Colonic mucosa (tissue), 4 donors: ENCODE results near the gene TRIM3. TPM values are rescaled to one million over a fixed set of nuclear protein-coding genes. Genes with fewer than 3 reads are reported as not detected.

Experiments
- DNase-seq: peaks from one replicate; pipeline ENCODE4 v3.0.0-alpha.2; 2020
- H3K27ac ChIP-seq: fragments of 200-600 bp; one replicate; pipeline ENCODE4 v1.8.0; 2021
- H3K27me3 ChIP-seq: fragments of 200-600 bp; one replicate; pipeline ENCODE4 v1.8.0; 2021
- H3K36me3 ChIP-seq: fragments of 200-600 bp; one replicate; pipeline ENCODE4 v1.8.0; 2021
- H3K4me1 ChIP-seq: fragments of 200-600 bp; one replicate; pipeline ENCODE4 v1.8.0; 2021; ENCODE audit warnings: mild to moderate bottlenecking
- H3K4me3 ChIP-seq: fragments of 200-600 bp; one replicate; pipeline ENCODE4 v1.8.0; 2021
- H3K9ac ChIP-seq, 2 donors: one replicate each; pipeline ENCODE4 v1.7.0; 2013; ENCODE audit warnings: control low read depth in 2 of 2, low read depth in 2 of 2, low read length in 2 of 2
- H3K9me3 ChIP-seq: fragments of 200-600 bp; one replicate; pipeline ENCODE4 v1.8.0; 2021
- intact Hi-C: fragments of 100-400 bp; cut with DNase I; formaldehyde crosslinking; loops from one replicate; pipeline ENCODE4 v1.14.1; 2022
- total RNA-seq, 2 donors: library from RNA; stranded (reverse); fragmentation: NEBNext Ultra II Directional in 1 of 2; extraction: Animal tissue kit (Norgen Biotek cat#: 25700) in 1 of 2; gene quantifications; one replicate each; pipeline ENCODE4 v1.2.1, GENCODE V29; 2021
- TF ChIP-seq, protein P1 (sequence below): fragments of 200-600 bp; IDR thresholded peaks from one replicate; pipeline ENCODE4 v1.8.0; 2022; ENCODE audit warnings: antibody characterized with exemption, mild to moderate bottlenecking
- donor health status: healthy.
- donor health status: DM: no; HTN: no; CAD: no.
- donor health status: DM: no; HTN: no; CAD: no.

TRIM3 gene
- total RNA-seq, 2 donors from 2014 or later, result 30.0 to 59.0 TPM

DNA sequence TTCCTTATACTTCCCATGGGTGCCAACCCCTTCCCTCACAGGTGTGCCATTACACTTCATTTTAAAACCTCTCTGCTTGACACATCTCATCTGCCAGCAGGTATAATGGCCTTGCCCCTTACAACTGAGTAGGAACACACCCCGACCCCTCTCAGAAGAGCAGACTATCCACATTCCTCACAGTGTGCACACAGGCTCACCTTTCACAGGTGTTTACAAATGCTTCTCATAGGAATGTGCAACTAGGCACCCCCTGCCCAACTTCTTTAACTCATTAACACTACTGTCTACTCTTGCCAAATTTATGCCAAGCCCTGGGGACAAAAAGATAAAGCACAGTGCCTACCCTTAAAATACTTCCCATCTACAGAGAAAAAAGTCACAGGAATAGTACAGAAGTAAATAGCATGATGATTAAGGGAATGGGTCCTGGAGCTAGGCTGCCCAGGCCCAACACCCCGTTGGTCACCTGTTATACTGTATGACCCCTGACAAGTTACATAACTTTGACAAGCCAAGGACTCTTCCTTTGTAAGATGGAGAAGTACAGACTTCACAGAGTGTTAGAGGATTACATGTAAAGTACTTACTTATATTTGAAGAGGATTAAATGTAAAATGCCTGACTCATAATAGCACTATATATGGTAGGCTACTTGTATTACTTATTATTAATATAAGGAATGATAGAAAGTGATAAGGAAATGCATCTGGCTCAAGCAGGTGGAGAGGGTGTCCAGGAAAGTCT is 15.2 kb downstream of the TRIM3 start:
- Histone ChIP-seq H3K27ac (no peak overlapping the region), H3K4me3 (no peak overlapping the region), H3K36me3 (no peaks in the 10 kb centered on the region), H3K9me3 (no peaks in the 10 kb centered on the region), H3K9ac (no peak overlapping the region), H3K4me1 (no peaks in the 10 kb centered on the region), H3K27me3 (no peaks in the 10 kb centered on the region)
- no peak for DNase-seq
- TF ChIP-seq, protein P1, sequence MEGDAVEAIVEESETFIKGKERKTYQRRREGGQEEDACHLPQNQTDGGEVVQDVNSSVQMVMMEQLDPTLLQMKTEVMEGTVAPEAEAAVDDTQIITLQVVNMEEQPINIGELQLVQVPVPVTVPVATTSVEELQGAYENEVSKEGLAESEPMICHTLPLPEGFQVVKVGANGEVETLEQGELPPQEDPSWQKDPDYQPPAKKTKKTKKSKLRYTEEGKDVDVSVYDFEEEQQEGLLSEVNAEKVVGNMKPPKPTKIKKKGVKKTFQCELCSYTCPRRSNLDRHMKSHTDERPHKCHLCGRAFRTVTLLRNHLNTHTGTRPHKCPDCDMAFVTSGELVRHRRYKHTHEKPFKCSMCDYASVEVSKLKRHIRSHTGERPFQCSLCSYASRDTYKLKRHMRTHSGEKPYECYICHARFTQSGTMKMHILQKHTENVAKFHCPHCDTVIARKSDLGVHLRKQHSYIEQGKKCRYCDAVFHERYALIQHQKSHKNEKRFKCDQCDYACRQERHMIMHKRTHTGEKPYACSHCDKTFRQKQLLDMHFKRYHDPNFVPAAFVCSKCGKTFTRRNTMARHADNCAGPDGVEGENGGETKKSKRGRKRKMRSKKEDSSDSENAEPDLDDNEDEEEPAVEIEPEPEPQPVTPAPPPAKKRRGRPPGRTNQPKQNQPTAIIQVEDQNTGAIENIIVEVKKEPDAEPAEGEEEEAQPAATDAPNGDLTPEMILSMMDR, result no peak
- intact Hi-C loops, result no loop called here

DNA sequence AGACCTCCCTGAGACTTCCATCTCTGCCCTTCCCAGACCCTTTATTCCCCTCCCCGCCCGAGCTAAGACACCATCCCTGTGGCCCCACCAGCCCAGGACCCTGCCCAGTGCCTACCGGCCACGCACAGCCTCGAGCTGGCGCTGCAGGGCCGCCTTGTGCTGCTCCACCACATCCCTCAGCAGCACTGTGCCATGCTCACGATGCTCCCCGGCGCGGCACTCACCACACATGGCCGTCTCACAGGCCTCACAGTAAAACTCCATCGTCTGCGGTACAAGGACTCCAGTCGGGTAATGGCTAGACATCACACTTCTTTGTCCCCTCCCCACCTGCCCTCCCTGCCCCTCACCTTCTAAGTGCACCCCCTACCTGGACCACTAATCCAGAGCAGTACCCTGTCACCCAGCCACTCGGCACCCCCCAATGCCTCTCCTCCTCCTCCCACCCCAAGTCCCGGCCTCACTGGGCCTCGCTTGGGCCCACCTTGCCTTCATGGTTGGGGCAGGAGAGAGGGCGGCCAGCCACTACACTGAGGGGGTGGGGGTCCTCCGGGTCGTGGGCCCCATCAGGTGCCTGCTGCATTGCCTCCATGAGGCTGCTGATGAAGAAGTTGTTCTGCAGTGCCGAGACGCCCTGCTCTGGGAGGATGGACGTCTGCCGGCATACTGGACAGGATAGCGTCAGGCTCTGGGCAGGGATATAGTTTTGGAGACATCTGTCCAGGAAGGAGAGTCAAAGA is 16.0 kb downstream of the TRIM3 start:
- Histone ChIP-seq H3K9ac (no peak overlapping the region), H3K9me3 (no peaks in the 10 kb centered on the region), H3K27ac (no peak overlapping the region), H3K36me3 (no peaks in the 10 kb centered on the region), H3K4me3 (no peak overlapping the region), H3K27me3 (no peaks in the 10 kb centered on the region), H3K4me1 (no peaks in the 10 kb centered on the region)
- intact Hi-C loops, result no loop called here
- TF ChIP-seq, protein P1, result no peak
- no peak for DNase-seq

DNA sequence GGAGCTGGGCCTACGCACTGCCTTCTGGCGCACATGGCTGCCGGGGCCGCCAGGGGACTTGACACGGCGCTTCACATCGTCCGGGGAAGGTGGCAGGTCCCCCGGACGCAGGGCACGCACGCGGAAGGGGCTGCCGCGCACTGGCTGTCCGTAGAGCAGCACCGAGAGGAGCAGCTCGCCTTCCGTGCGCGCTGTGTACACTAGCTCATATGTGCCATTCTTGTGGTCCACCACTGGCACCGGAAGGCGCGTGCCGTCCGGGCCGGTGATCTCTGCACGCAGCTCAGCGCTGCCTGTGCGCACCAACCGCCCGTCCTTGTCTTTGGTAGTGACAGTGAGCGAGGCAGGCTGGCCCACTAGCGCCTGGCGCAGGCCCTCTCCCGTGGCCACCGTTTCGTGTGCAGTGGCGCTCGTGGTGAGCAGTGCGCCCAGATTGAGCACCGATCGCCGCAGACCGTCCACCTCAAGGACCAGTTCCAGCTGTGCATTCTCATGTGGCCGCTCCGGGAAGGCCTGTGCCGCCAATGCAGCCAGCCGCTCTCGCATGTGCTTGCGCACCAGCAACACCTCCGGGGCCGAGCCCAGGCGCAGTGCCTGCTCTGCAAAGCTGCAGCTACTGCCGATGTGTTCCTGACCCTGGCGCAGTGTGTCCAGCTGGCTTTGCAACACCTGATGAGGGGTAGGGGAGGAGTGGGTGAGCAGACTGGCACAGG is 17.2 kb downstream of the TRIM3 start:
- Histone ChIP-seq H3K9ac (no peak overlapping the region), H3K9me3 (no peaks in the 10 kb centered on the region), H3K27ac (no peak overlapping the region), H3K27me3 (no peaks in the 10 kb centered on the region), H3K4me1 (no peaks in the 10 kb centered on the region), H3K4me3 (no peak overlapping the region), H3K36me3 (no peaks in the 10 kb centered on the region)
- intact Hi-C loops, result no loop called here
- DNase-seq, result no peak
- TF ChIP-seq, protein P1, result no peak

DNA sequence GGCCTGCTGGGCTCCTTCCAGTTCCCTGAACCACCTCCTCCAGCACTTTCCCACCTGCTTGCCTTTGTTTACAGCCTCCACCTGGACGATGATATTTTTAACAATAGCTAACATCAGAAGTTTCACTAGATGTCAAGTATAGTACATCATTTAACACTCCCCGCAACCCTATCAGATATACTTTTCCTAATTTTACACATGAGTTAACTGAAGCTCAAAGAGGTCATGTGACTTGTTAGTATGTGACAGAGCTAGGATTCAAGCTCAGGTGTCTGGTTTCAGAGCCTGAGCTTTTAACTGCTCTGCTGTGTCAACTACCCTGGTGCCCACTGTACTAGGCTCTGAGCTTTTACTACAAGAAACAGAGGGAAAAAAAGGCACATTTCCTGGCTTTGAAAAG is 18.7 kb downstream of the TRIM3 start:
- intact Hi-C loops, result no loop called here

DNA sequence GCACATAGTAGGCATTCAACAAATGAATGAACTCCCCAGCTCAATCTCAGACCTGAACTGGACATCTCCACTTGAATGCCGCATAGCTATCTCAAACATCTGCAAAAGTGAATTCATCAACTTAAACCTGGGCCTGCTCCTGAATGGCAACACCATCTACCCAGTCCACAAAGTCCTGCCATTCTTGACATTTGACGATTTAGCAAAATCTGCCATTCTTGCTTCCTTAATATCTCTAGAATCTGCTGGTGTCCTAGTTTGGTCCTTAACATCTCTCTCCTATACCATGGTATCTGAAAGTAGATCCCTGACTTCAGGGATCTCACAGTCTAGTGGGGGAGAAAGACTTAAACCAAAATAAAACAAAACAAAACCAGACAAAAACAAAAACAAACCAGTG is 20.6 kb downstream of the TRIM3 start:
- DNase-seq, result no peak
- no peaks in the 10 kb centered on the region for H3K36me3 ChIP-seq
- intact Hi-C loops, result no loop called here
- H3K4me3 ChIP-seq, result no peak overlapping the region
- TF ChIP-seq, protein P1, result no peak
- H3K4me1 ChIP-seq, result no peaks in the 10 kb centered on the region
- no peaks in the 10 kb centered on the region for H3K27me3 ChIP-seq
- no peak overlapping the region for H3K27ac ChIP-seq
- H3K9ac ChIP-seq, result no peak overlapping the region
- H3K9me3 ChIP-seq, result no peaks in the 10 kb centered on the region

More for the DNA sequence above, 18.7 kb downstream of the TRIM3 start:
- no peak overlapping the region for H3K9ac ChIP-seq
- no peak overlapping the region for H3K4me3 ChIP-seq
- no peaks in the 10 kb centered on the region for H3K27me3 ChIP-seq
- DNase-seq, result no peak
- H3K27ac ChIP-seq, result no peak overlapping the region
- no peaks in the 10 kb centered on the region for H3K4me1 ChIP-seq
- H3K9me3 ChIP-seq, result no peaks in the 10 kb centered on the region
- no peaks in the 10 kb centered on the region for H3K36me3 ChIP-seq
- TF ChIP-seq, protein P1, result no peak
